ENCODE results near the gene TPSB2.

The TPSB2 gene

DNA sequence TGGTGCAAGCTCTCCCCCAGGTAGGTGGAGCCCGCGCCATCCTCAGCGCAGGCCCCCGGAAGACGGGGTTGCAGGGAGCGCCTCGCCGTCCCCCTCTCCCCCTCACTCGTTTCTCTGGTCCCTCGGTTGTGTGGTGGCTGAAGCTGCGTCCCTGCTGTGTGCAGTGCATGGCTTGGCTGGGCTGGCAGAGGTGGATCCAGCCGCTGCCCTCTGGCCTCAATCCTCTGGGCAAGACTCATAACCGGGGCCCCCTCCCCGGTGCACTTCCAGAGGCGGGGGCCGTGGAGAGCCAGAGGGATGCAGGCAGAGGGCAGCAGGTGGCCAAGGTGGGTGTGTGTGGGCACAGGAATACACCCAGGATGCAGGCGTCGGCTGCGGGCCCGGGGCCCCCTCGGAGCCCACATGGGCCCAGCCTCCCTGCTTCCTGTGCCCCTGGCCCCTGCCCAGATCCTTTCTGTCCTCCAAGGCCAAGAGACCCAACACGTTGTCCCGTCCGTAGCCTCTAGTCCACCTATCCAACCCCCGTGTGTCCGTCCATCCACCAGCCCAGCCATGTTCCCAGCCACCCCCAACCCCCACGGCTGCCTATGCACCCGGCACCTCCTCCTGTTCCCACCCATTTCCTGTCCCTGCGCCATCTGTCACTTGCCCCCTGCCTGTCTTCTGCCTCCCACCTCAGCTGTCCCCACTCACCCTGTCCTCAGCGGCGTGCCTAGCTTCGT lies 14.2 kb downstream of the TPSB2 start:
- H3K4me3 ChIP-seq (ENCODE audit: low read length) = no peak overlapping the region
- H3K9me3 ChIP-seq (ENCODE audit: insufficient read depth, low read depth, low read length) = no peaks in the 10 kb centered on the region
- 92% methylated on average over 32 of the region's 32 CpGs for WGBS
- H3K27ac ChIP-seq (ENCODE audit: low read depth, low read length) = no peak overlapping the region
- no peaks in the 10 kb centered on the region for H3K27me3 ChIP-seq (ENCODE audit: insufficient read depth, low read length)
- H3K36me3 ChIP-seq (ENCODE audit: insufficient read depth, low read length) = peaks cover 48% of the 10 kb centered on the region
- no peaks in the 10 kb centered on the region for H3K4me1 ChIP-seq (ENCODE audit: insufficient read depth, low read length)
- no peak overlapping the region for H3K9ac ChIP-seq (ENCODE audit: low read depth, low read length)

DNA sequence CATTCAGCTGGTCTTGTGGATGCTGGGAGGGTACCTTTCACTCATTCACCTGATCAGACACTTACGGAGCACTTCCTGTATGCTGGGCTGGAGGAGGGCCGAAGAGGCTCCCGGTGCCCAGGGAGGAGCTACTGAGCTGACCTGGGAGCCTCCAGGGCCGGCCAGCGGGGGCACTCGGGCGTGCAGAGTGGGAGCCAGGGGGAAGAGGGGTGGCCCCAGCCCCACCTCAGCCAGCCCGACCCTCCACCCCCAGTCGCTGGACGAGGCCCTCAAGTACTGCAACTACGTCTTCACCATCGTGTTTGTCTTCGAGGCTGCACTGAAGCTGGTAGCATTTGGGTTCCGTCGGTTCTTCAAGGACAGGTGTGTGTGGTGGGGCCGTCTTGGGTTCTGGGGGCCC lies 15.3 kb downstream of the TPSB2 start:
- no peaks in the 10 kb centered on the region for H3K4me1 ChIP-seq (ENCODE audit: insufficient read depth, low read length)
- no peak overlapping the region for H3K27ac ChIP-seq (ENCODE audit: low read depth, low read length)
- no peak overlapping the region for H3K4me3 ChIP-seq (ENCODE audit: low read length)
- peaks cover 41% of the 10 kb centered on the region for H3K36me3 ChIP-seq (ENCODE audit: insufficient read depth, low read length)
- H3K27me3 ChIP-seq (ENCODE audit: insufficient read depth, low read length) = no peaks in the 10 kb centered on the region
- H3K9ac ChIP-seq (ENCODE audit: low read depth, low read length) = no peak overlapping the region
- 93% methylated on average over 16 of the region's 16 CpGs for WGBS
- no peaks in the 10 kb centered on the region for H3K9me3 ChIP-seq (ENCODE audit: insufficient read depth, low read depth, low read length)

DNA sequence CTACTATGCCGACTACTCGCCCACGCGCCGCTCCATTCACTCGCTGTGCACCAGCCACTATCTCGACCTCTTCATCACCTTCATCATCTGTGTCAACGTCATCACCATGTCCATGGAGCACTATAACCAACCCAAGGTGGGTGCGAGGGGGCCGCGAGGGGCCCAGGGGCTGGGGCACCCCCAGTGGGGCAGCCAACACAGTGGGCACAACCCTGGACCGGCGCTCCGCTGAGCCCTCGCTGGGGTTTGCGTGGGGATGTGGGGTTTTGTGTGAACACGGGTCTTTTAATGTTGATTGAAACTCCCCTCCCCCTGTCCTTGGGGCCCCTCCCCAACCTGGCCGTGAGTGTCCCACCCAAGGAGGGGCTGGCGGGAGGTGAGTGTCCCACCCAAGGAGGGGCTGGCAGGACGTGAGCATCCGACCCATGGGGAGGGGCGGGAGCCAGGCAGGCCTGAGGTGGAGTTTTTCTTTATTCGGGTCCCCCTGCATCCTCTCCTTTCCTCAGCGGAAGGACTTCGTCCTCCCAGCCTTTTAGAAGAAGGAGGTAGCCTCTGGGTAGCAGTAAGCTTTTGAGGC lies 16.1 kb downstream of the TPSB2 start:
- H3K4me1 ChIP-seq (ENCODE audit: insufficient read depth, low read length) = no peaks in the 10 kb centered on the region
- no peaks in the 10 kb centered on the region for H3K9me3 ChIP-seq (ENCODE audit: insufficient read depth, low read depth, low read length)
- H3K4me3 ChIP-seq (ENCODE audit: low read length) = no peak overlapping the region
- H3K27me3 ChIP-seq (ENCODE audit: insufficient read depth, low read length) = no peaks in the 10 kb centered on the region
- no peak overlapping the region for H3K9ac ChIP-seq (ENCODE audit: low read depth, low read length)
- H3K36me3 ChIP-seq (ENCODE audit: insufficient read depth, low read length) = peaks cover 43% of the 10 kb centered on the region
- 94% methylated on average over 23 of the region's 25 CpGs for WGBS
- no peak overlapping the region for H3K27ac ChIP-seq (ENCODE audit: low read depth, low read length)

DNA sequence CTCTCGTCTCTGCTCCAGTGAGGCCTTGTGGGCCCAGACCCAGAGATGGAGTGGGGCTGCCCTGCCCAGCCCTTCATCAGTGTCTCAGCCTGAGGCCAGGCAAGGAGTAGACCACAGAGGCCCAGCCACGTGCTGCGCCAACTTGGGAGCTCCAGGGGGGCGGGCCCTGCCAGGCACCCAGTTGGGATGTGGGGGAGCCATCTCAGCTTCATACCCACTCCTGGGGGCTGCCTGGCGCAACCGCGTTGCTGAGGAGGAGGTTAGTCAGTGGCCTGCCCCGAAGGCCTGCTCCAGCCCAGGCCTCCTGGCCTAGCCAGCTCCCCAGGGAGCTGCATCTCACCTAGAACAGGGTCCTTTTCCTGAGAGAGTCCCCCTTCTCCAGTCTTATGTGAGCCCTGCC lies 16.8 kb downstream of the TPSB2 start:
- H3K27me3 ChIP-seq (ENCODE audit: insufficient read depth, low read length) = no peaks in the 10 kb centered on the region
- H3K27ac ChIP-seq (ENCODE audit: low read depth, low read length) = no peak overlapping the region
- no peak overlapping the region for H3K9ac ChIP-seq (ENCODE audit: low read depth, low read length)
- H3K9me3 ChIP-seq (ENCODE audit: insufficient read depth, low read depth, low read length) = no peaks in the 10 kb centered on the region
- H3K36me3 ChIP-seq (ENCODE audit: insufficient read depth, low read length) = peaks cover 44% of the 10 kb centered on the region
- no peak overlapping the region for H3K4me3 ChIP-seq (ENCODE audit: low read length)
- no peaks in the 10 kb centered on the region for H3K4me1 ChIP-seq (ENCODE audit: insufficient read depth, low read length)
- WGBS = 96% methylated on average over 8 of the region's 8 CpGs

DNA sequence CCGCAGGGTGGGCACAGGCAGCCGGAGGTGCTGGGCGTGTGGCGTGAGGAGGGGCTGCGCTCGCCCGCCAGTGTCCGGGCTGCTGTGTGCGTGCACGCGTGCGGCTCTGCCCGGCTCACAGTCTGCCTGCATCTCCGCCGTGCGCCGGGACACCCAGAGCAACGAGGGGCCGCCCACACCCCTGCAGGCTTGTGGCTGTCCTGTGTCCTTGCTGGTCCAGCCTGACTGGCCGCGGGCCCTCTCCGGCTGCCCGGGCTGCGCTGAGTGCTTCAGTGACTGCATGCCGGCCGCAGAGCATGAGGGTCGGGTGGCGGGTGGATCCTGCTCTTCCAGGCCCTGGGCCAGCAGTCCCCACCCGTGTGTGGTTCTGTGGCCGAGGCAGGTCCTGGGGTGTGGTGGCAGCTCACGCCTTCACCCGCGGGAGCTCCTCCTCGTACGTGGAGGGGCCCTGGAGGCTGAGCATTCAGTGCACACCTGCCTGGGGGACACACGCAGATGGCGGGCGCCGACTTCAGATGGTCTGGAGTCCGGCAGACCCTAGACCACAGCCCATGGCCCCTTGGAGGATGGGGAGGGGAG lies 17.3 kb downstream of the TPSB2 start:
- 96% methylated on average over 40 of the region's 40 CpGs for WGBS
- peaks cover 42% of the 10 kb centered on the region for H3K36me3 ChIP-seq (ENCODE audit: insufficient read depth, low read length)
- H3K9me3 ChIP-seq (ENCODE audit: insufficient read depth, low read depth, low read length) = no peaks in the 10 kb centered on the region
- no peak overlapping the region for H3K4me3 ChIP-seq (ENCODE audit: low read length)
- no peak overlapping the region for H3K27ac ChIP-seq (ENCODE audit: low read depth, low read length)
- no peaks in the 10 kb centered on the region for H3K4me1 ChIP-seq (ENCODE audit: insufficient read depth, low read length)
- no peak overlapping the region for H3K9ac ChIP-seq (ENCODE audit: low read depth, low read length)
- H3K27me3 ChIP-seq (ENCODE audit: insufficient read depth, low read length) = no peaks in the 10 kb centered on the region

DNA sequence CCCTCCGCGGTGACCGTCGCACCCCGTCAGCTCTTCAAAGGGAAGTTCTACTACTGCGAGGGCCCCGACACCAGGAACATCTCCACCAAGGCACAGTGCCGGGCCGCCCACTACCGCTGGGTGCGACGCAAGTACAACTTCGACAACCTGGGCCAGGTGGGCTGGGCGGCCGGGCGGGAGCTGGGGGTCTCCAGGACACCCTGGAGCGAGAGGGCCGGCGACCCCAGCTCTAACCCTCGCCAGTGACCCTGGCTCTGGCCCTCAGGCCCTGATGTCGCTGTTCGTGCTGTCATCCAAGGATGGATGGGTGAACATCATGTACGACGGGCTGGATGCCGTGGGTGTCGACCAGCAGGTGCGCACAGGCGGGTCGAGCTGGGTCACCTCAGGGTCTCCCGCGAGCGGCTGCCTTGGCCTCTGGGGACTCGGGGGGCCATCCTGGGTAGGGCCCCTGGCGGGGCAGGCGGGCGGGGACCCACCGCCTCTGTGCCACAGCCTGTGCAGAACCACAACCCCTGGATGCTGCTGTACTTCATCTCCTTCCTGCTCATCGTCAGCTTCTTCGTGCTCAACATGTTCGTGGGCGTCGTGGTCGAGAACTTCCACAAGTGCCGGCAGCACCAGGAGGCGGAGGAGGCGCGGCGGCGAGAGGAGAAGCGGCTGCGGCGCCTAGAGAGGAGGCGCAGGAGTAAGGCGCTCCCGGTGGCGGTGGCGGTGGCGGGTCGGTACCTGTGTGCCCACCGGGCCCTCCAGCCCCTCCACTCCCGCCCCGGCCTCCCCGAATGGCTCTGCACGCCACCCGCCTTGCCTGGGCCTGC lies 18.3 kb downstream of the TPSB2 start:
- Histone ChIP-seq H3K9ac (ENCODE audit: low read depth, low read length) (no peak overlapping the region), H3K9me3 (ENCODE audit: insufficient read depth, low read depth, low read length) (no peaks in the 10 kb centered on the region), H3K27me3 (ENCODE audit: insufficient read depth, low read length) (no peaks in the 10 kb centered on the region), H3K27ac (ENCODE audit: low read depth, low read length) (no peak overlapping the region), H3K36me3 (ENCODE audit: insufficient read depth, low read length) (peaks cover 36% of the 10 kb centered on the region; the same call in 1 of the 2 replicates), H3K4me3 (ENCODE audit: low read length) (no peak overlapping the region), H3K4me1 (ENCODE audit: insufficient read depth, low read length) (no peaks in the 10 kb centered on the region)
- WGBS = 97% methylated on average over 65 of the region's 65 CpGs

DNA sequence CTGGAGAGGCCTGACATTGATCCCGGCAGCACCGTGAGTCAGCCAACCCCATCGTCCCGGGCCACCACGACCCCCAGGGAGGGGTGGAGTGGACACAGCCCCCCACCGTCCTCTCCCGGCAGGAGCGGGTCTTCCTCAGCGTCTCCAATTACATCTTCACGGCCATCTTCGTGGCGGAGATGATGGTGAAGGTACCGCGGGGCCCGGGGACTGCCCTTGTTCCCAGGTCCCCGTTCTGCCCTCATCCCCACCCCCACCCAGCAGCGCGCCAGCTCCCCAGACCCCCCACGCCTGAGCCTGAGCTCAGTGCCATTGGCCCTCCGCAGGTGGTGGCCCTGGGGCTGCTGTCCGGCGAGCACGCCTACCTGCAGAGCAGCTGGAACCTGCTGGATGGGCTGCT lies 19.5 kb downstream of the TPSB2 start:
- H3K9ac ChIP-seq (ENCODE audit: low read depth, low read length) = no peak overlapping the region
- H3K27ac ChIP-seq (ENCODE audit: low read depth, low read length) = no peak overlapping the region
- H3K4me3 ChIP-seq (ENCODE audit: low read length) = no peak overlapping the region
- 96% methylated on average over 23 of the region's 23 CpGs for WGBS
- no peaks in the 10 kb centered on the region for H3K9me3 ChIP-seq (ENCODE audit: insufficient read depth, low read depth, low read length)
- H3K4me1 ChIP-seq (ENCODE audit: insufficient read depth, low read length) = no peaks in the 10 kb centered on the region
- H3K27me3 ChIP-seq (ENCODE audit: insufficient read depth, low read length) = no peaks in the 10 kb centered on the region
- peaks cover 32% of the 10 kb centered on the region; the same call in 1 of the 2 replicates for H3K36me3 ChIP-seq (ENCODE audit: insufficient read depth, low read length)

DNA sequence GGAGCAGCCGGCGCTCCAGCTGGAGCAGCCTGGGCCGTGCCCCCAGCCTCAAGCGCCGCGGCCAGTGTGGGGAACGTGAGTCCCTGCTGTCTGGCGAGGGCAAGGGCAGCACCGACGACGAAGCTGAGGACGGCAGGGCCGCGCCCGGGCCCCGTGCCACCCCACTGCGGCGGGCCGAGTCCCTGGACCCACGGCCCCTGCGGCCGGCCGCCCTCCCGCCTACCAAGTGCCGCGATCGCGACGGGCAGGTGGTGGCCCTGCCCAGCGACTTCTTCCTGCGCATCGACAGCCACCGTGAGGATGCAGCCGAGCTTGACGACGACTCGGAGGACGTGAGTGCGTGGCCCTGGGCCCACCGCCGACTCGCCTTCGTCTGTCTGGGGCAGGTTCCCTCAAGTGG lies 20.9 kb downstream of the TPSB2 start:
- H3K4me1 ChIP-seq (ENCODE audit: insufficient read depth, low read length) = no peaks in the 10 kb centered on the region
- no peak overlapping the region for H3K4me3 ChIP-seq (ENCODE audit: low read length)
- 97% methylated on average over 43 of the region's 43 CpGs for WGBS
- peaks cover 27% of the 10 kb centered on the region; the same call in 1 of the 2 replicates for H3K36me3 ChIP-seq (ENCODE audit: insufficient read depth, low read length)
- no peaks in the 10 kb centered on the region for H3K9me3 ChIP-seq (ENCODE audit: insufficient read depth, low read depth, low read length)
- H3K9ac ChIP-seq (ENCODE audit: low read depth, low read length) = no peak overlapping the region
- H3K27me3 ChIP-seq (ENCODE audit: insufficient read depth, low read length) = no peaks in the 10 kb centered on the region
- no peak overlapping the region for H3K27ac ChIP-seq (ENCODE audit: low read depth, low read length)

DNA sequence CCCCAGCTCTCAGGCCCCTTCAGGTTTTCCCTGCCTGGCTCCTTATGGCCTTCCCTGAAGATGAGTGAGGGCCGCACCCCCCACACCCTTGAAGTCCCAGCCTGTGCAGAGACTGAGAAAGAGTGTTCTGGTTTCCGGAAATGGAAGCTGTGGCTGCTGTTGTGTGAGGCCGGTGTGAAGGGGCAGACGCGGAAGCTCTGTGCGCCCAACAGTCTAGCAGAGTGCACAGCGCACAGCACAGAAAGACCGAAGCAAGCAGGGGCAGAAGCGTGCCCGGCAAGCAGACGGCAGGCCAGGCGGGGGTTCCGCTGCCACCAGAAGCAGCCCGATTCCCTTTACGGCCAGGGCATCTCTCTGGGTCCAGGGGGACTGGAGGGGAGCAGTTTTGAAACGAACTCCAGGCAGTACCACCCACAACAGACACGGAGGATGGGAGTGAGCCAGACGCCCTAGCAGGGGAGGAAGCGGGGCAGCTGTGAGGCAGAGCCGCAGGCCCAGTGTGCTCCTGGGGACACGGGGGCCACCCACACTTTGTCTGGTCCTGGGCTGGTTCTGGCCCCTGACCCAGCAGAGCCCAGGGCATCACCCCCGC lies 21.6 kb downstream of the TPSB2 start:
- WGBS = 94% methylated on average over 22 of the region's 22 CpGs
- Histone ChIP-seq H3K4me3 (ENCODE audit: low read length) (no peak overlapping the region), H3K9me3 (ENCODE audit: insufficient read depth, low read depth, low read length) (no peaks in the 10 kb centered on the region)

DNA sequence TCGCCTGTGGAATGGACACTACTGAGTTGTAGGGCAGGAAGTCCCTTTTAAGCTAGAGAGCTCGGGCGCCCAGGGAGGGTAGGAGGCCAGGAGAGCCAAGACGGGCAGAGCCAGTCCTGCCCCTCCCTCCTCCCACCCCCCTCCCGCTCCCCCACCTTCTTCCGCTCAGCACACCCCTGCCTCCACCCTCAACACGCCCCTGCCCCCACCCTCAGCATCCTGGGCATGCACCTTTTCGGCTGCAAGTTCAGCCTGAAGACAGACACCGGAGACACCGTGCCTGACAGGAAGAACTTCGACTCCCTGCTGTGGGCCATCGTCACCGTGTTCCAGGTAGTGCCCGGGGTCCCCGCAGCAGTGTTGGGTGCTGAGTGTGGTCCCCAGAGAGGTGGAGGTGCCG lies 23.2 kb downstream of the TPSB2 start:
- H3K9ac ChIP-seq (ENCODE audit: low read depth, low read length) = no peak overlapping the region
- H3K4me3 ChIP-seq (ENCODE audit: low read length) = no peak overlapping the region
- H3K4me1 ChIP-seq (ENCODE audit: insufficient read depth, low read length) = no peaks in the 10 kb centered on the region
- no peaks in the 10 kb centered on the region for H3K9me3 ChIP-seq (ENCODE audit: insufficient read depth, low read depth, low read length)
- H3K36me3 ChIP-seq (ENCODE audit: insufficient read depth, low read length) = peaks cover 33% of the 10 kb centered on the region
- H3K27me3 ChIP-seq (ENCODE audit: insufficient read depth, low read length) = no peaks in the 10 kb centered on the region
- WGBS = 90% methylated on average over 15 of the region's 16 CpGs
- no peak overlapping the region for H3K27ac ChIP-seq (ENCODE audit: low read depth, low read length)

More for the DNA sequence above, 21.6 kb downstream of the TPSB2 start:
- Histone ChIP-seq H3K27me3 (ENCODE audit: insufficient read depth, low read length) (no peaks in the 10 kb centered on the region), H3K9ac (ENCODE audit: low read depth, low read length) (no peak overlapping the region), H3K27ac (ENCODE audit: low read depth, low read length) (no peak overlapping the region), H3K4me1 (ENCODE audit: insufficient read depth, low read length) (no peaks in the 10 kb centered on the region), H3K36me3 (ENCODE audit: insufficient read depth, low read length) (peaks cover 33% of the 10 kb centered on the region)

DNA sequence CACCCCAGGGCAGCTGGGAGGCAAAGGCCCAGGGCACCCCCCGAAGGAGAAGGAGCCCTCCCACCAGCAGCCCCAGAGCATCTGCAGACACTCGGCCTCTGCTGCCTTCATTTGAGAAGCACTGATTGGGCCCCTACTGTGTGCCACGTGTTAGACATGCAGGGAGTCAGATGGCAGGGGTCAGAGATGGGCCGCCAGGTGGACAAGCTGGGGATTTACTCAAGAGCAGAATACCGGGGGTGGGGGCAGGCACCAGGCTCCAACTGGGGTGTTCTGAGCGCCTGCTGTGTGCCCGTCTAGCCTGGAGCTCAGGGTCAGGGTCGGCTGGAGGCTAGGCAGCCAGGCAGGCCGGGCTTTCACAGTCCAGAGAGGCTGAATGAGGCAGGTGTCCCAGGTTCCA lies 23.7 kb downstream of the TPSB2 start:
- Histone ChIP-seq H3K36me3 (ENCODE audit: insufficient read depth, low read length) (peaks cover 34% of the 10 kb centered on the region), H3K27ac (ENCODE audit: low read depth, low read length) (no peak overlapping the region), H3K4me1 (ENCODE audit: insufficient read depth, low read length) (no peaks in the 10 kb centered on the region), H3K27me3 (ENCODE audit: insufficient read depth, low read length) (no peaks in the 10 kb centered on the region), H3K9me3 (ENCODE audit: insufficient read depth, low read depth, low read length) (no peaks in the 10 kb centered on the region), H3K4me3 (ENCODE audit: low read length) (no peak overlapping the region), H3K9ac (ENCODE audit: low read depth, low read length) (no peak overlapping the region)
- 79% methylated on average over 9 of the region's 9 CpGs for WGBS

Measured in HUES64 (cell line).